Uterus (tissue), 2 donors: ENCODE data around the gene APOL1.

Source experiments
- CTCF ChIP-seq, 4 experiments: fragments of 200-600 bp in 2 of 4; fragments of 450-650 bp in 2 of 4; sonication (generic) in 2 of 4; IDR thresholded peaks; one replicate each; pipeline ENCODE4 v1.5.1; 2016 to 2019; ENCODE audit warnings: antibody characterized with exemption in 4 of 4, mild to moderate bottlenecking in 2 of 4, moderate library complexity in 1 of 4
- POLR2A ChIP-seq, 2 donors: fragments of 450-650 bp; IDR thresholded peaks; one replicate each; pipeline ENCODE4 v1.6.1; 2016; ENCODE audit warnings: antibody characterized with exemption in 2 of 2, mild to moderate bottlenecking in 1 of 2, moderate library complexity in 1 of 2

GRCh38 chr22:36298601-36299000, 45.7 kb downstream of the APOL1 start:
- TF ChIP-seq CTCF (IDR thresholded peaks at IDR 0.05): no peak
- no peak for TF ChIP-seq POLR2A (IDR thresholded peaks at IDR 0.05)
